Endothelial cell of umbilical vein (primary cell): ENCODE measurements around the gene NALCN. TPM values are rescaled to one million over a fixed set of nuclear protein-coding genes. Genes with fewer than 3 reads are reported as not detected.

Source experiments
- BruUV-seq: library from RNA; stranded (reverse); fragments of 400-500 nt; replicated peaks from 2 replicates; lab custom pipeline; 2021; lab: Mats Ljungman, UMichigan
- CTCF ChIA-PET: fragments of 300-600, 350-600 bp; sonication (Branson Sonifier 250); formaldehyde crosslinking; loops from one replicate; lab custom pipeline; 2021; ENCODE audit warnings: antibody characterized with exemption, inconsistent platforms; lab: Charles Lee
- POLR2A ChIA-PET: fragments of 300-600, 350-600 bp; sonication (Branson Sonifier 250); formaldehyde crosslinking; loops from one replicate; lab custom pipeline; 2021; ENCODE audit warnings: antibody characterized with exemption, inconsistent platforms; lab: Charles Lee
- DNase-seq: peaks from one replicate; pipeline ENCODE4 v3.0.0-alpha.2; 2011; ENCODE audit warnings: low read depth, low spot score
- FAIRE-seq: peaks from 2 replicates; lab custom pipeline; 2011; peaks lifted over from hg19 to GRCh38; lab: Jason Lieb, UNC
- H2AFZ ChIP-seq: 2 replicates; pipeline ENCODE4 v1.6.0; 2012; ENCODE audit warnings: low read depth, low read length, control low read depth, inconsistent platforms
- H3K27ac ChIP-seq: 2 replicates; pipeline ENCODE4 v1.5.1; 2011; ENCODE audit warnings: low read depth, mild to moderate bottlenecking, control low read depth, low read length, moderate library complexity; ENCODE audit not compliant: insufficient read depth
- H3K27me3 ChIP-seq, 2 experiments: 2 replicates each; pipeline versions ENCODE4 v1.6.0 to v1.6.1; 2011; ENCODE audit warnings: low read length in 2 of 2, mixed read lengths in 1 of 2; ENCODE audit not compliant: control insufficient read depth in 2 of 2, insufficient read depth in 2 of 2
- H3K36me3 ChIP-seq, 2 experiments: 2 replicates in 1 of 2; 3 replicates in 1 of 2; pipeline ENCODE4 v1.5.1; 2011; ENCODE audit warnings: low read length in 2 of 2, mild to moderate bottlenecking in 1 of 2, moderate library complexity in 1 of 2; ENCODE audit not compliant: control insufficient read depth in 2 of 2, insufficient read depth in 2 of 2; ENCODE audit errors: extremely low read depth in 1 of 2
- H3K4me1 ChIP-seq: 3 replicates; pipeline ENCODE4 v1.5.1; 2011; ENCODE audit warnings: mild to moderate bottlenecking, low read length; ENCODE audit not compliant: control insufficient read depth, insufficient read depth; ENCODE audit errors: extremely low read depth
- H3K4me2 ChIP-seq: 2 replicates; pipeline ENCODE4 v1.6.1; 2011; ENCODE audit warnings: low read length, control low read depth, mixed read lengths; ENCODE audit not compliant: insufficient read depth
- H3K4me3 ChIP-seq, 3 experiments: fragments of 200-600 bp in 1 of 3; sonication (generic), shearing (Covaris generic) in 1 of 3; replicated peaks in 1 of 3; 2 replicates each; pipeline ENCODE4 v1.5.1; 2011 to 2016; ENCODE audit warnings: control low read depth in 3 of 3, low read length in 3 of 3, mild to moderate bottlenecking in 2 of 3, inconsistent platforms in 1 of 3, low read depth in 1 of 3, moderate library complexity in 1 of 3; ENCODE audit not compliant: insufficient read depth in 1 of 3
- H3K79me2 ChIP-seq: 2 replicates; pipeline ENCODE4 v1.6.0; 2012; ENCODE audit warnings: low read length, inconsistent platforms; ENCODE audit not compliant: control insufficient read depth, insufficient read depth
- H3K9ac ChIP-seq: replicated peaks from 2 replicates; pipeline ENCODE3; 2011; ENCODE audit warnings: low read length, control low read depth; ENCODE audit not compliant: insufficient read depth; ENCODE audit errors: extremely low read depth
- H3K9me1 ChIP-seq: replicated peaks from 3 replicates; pipeline ENCODE4 v1.6.0; 2011; ENCODE audit warnings: mild to moderate bottlenecking, low read length; ENCODE audit not compliant: control insufficient read depth, insufficient read depth; ENCODE audit errors: extremely low read depth
- H3K9me3 ChIP-seq: replicated peaks from 2 replicates; pipeline ENCODE4 v1.5.1; 2012; ENCODE audit warnings: low read length, inconsistent platforms; ENCODE audit not compliant: control insufficient read depth, insufficient read depth
- H4K20me1 ChIP-seq: replicated peaks from 2 replicates; pipeline ENCODE3; 2011; ENCODE audit warnings: mild to moderate bottlenecking, low read length; ENCODE audit not compliant: control insufficient read depth, insufficient read depth; ENCODE audit errors: extremely low read depth
- EZH2 ChIP-seq: IDR thresholded peaks from 2 replicates; pipeline ENCODE4 v1.6.1; 2012; ENCODE audit warnings: borderline replicate concordance, low read depth, mild to moderate bottlenecking, moderate library complexity, low read length, inconsistent platforms; ENCODE audit not compliant: severe bottlenecking
- FOS ChIP-seq: IDR thresholded peaks from 2 replicates; pipeline ENCODE4 v1.6.1; 2011; ENCODE audit warnings: mild to moderate bottlenecking, low read length, moderate library complexity, borderline replicate concordance; ENCODE audit not compliant: insufficient read depth
- GATA2 ChIP-seq: IDR thresholded peaks from 2 replicates; pipeline ENCODE4 v1.7.0; 2011; ENCODE audit warnings: low read depth, mild to moderate bottlenecking, moderate library complexity, mixed read lengths, low read length; ENCODE audit not compliant: insufficient read length, insufficient read depth
- JUN ChIP-seq: IDR thresholded peaks from 2 replicates; pipeline ENCODE4 v1.6.1; 2011; ENCODE audit warnings: borderline replicate concordance, low read depth; ENCODE audit not compliant: insufficient read length, insufficient read depth
- MYC ChIP-seq: IDR thresholded peaks from one replicate; pipeline ENCODE4 v1.6.1; 2011; ENCODE audit warnings: mild to moderate bottlenecking, low read depth, low read length
- POLR2A ChIP-seq: IDR thresholded peaks from 2 replicates; pipeline ENCODE4 v1.6.1; 2012; ENCODE audit warnings: low read depth, mild to moderate bottlenecking, control low read depth, low read length
- POLR2AphosphoS5 ChIP-seq: IDR thresholded peaks from 2 replicates; pipeline ENCODE4 v1.6.1; 2012; ENCODE audit warnings: low read depth, mild to moderate bottlenecking, control low read depth, low read length, moderate library complexity; ENCODE audit not compliant: insufficient read depth
- dilution Hi-C: fragments of 300-500 bp; cut with MboI; formaldehyde crosslinking; loops from one replicate; pipeline ENCODE4 v1.15.0; 2019; ENCODE audit warnings: low sequenced_read_pairs; ENCODE audit not compliant: extremely low pct_ligation_motif_present
- intact Hi-C: fragments of 100-400 bp; cut with micrococcal nuclease; formaldehyde crosslinking; loops from one replicate; pipeline ENCODE4 v1.10.0; 2022
- polyA plus RNA-seq, 4 experiments: library from polyadenylated mRNA; depleted of rRNA in 3 of 4; stranded (reverse) in 3 of 4; unstranded in 1 of 4; fragments of >200 nt; gene quantifications; 2 replicates each; pipeline versions ENCODE4 v1.2.1 to v1.2.3, GENCODE V29; 2011 to 2012; ENCODE audit warnings: missing spikeins in 1 of 4
- total RNA-seq: library from RNA; stranded (reverse); gene quantifications from 2 replicates; pipeline ENCODE4 v1.2.3, GENCODE V29; 2021
- TF ChIP-seq, protein P1 (sequence below), 2 donors: IDR thresholded peaks; 1 replicate in 1 of 2; 2 replicates in 1 of 2; pipeline ENCODE4 v1.5.1; 2011; ENCODE audit warnings: low read length in 2 of 2, mild to moderate bottlenecking in 2 of 2, moderate library complexity in 2 of 2, control low read depth in 1 of 2, inconsistent platforms in 1 of 2, low read depth in 1 of 2; ENCODE audit not compliant: insufficient read depth in 1 of 2; ENCODE audit errors: extremely low read depth in 1 of 2

NALCN gene
- total and polyA plus RNA-seq, 2 donors (not counting 3 experiments of a cell fraction or from before 2014, with no cell fraction given): 3.3 to 4.4 TPM

- dilution Hi-C loops (no loop called here), intact Hi-C loops (no loop called here)
- H3K4me1 ChIP-seq: no peaks in the 10 kb centered on the region
- no TSS peak for BruUV-seq
- ChIA-PET CTCF (no interaction called here), POLR2A (no interaction called here)
- no peak overlapping the region for H3K9ac ChIP-seq
- no peaks in the 10 kb centered on the region for H3K9me3 ChIP-seq
- no peak overlapping the region for H2AFZ ChIP-seq
- TF ChIP-seq JUN (no peak), GATA2 (no peak), FOS (no peak), POLR2A (no peak), POLR2AphosphoS5 (no peak), MYC (no peak), EZH2 (no peak)
- TF ChIP-seq, protein P1, sequence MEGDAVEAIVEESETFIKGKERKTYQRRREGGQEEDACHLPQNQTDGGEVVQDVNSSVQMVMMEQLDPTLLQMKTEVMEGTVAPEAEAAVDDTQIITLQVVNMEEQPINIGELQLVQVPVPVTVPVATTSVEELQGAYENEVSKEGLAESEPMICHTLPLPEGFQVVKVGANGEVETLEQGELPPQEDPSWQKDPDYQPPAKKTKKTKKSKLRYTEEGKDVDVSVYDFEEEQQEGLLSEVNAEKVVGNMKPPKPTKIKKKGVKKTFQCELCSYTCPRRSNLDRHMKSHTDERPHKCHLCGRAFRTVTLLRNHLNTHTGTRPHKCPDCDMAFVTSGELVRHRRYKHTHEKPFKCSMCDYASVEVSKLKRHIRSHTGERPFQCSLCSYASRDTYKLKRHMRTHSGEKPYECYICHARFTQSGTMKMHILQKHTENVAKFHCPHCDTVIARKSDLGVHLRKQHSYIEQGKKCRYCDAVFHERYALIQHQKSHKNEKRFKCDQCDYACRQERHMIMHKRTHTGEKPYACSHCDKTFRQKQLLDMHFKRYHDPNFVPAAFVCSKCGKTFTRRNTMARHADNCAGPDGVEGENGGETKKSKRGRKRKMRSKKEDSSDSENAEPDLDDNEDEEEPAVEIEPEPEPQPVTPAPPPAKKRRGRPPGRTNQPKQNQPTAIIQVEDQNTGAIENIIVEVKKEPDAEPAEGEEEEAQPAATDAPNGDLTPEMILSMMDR (IDR thresholded peaks at IDR 0.05; ENCODE audit: extremely low read depth in 1 of 2, insufficient read depth in 1 of 2, low read depth in 1 of 2, low read length in 2 of 2): no peak
- H3K4me2 ChIP-seq: no peak overlapping the region
- H3K36me3 ChIP-seq: no peaks in the 10 kb centered on the region
- no peaks in the 10 kb centered on the region for H3K79me2 ChIP-seq
- DNase-seq (no peak), FAIRE-seq (no peak)
- no peak overlapping the region for H3K27ac ChIP-seq
- H3K27me3 ChIP-seq: no peaks in the 10 kb centered on the region
- H4K20me1 ChIP-seq: no peaks in the 10 kb centered on the region
- H3K4me3 ChIP-seq: no peak overlapping the region
- H3K9me1 ChIP-seq: no peaks in the 10 kb centered on the region
Observed at GRCh38 chr13:101325423-101325822, 90.9 kb downstream of the NALCN start.
